Measurements from ENCODE around the gene MED9.

Gene MED9

DNA sequence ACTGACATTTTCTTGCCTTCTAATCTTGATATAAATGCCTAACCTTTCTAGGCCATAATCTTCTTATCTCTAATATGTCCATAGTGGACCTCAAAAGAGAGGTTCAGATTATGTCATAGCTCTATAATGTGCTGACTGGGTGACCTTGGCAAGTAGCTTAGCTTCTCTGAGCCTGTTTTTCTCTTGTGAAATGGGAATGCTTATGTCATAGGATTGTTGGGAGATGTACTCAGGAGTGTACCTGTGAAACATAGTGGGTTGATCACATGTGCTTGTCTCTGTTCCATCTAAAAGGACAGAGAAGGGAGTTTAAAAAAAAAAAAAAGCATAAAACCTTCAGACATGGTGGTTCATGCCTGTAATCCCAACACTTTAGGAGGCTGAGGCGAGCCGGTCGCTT is 2.4 kb downstream of the MED9 start:
- Histone ChIP-seq H3K79me2 (ENCODE audit: insufficient read depth, low read length) (peaks cover 74% of the 10 kb centered on the region), H3K4me2 (ENCODE audit: insufficient read depth, low read length) (peak overlapping the region; percentile 78), H3K4me3 (ENCODE audit: low read depth in 1 of 2, low read length in 2 of 2) (peak overlapping the region in 1 of 2 experiments; percentile 89; a peak in 2 of 4 replicates), H3K27me3 (ENCODE audit: insufficient read depth, low read length, poor library complexity) (no peaks in the 10 kb centered on the region), H2AFZ (ENCODE audit: low read depth, low read length) (no peak overlapping the region), H3K27ac (ENCODE audit: low read length) (peak overlapping the region; percentile 88), H3K9ac (ENCODE audit: low read depth, low read length) (peak overlapping the region; percentile 98), H3K4me1 (ENCODE audit: insufficient read depth, low read length) (peaks cover 71% of the 10 kb centered on the region), H3K36me3 (ENCODE audit: insufficient read depth, low read length) (peaks cover 46% of the 10 kb centered on the region), H3K9me3 (ENCODE audit: insufficient read depth, low read length, severe bottlenecking) (no peaks in the 10 kb centered on the region), H4K20me1 (ENCODE audit: insufficient read depth, low read length) (peaks cover 26% of the 10 kb centered on the region)
- ATAC-seq (ENCODE audit: insufficient read depth, low read depth) (no peak), DNase-seq (no peak)
- TF ChIP-seq EZH2 (IDR thresholded peaks at IDR 0.05; ENCODE audit: borderline replicate concordance, low read depth, low read length, severe bottlenecking): no peak
- TF ChIP-seq, protein P1, sequence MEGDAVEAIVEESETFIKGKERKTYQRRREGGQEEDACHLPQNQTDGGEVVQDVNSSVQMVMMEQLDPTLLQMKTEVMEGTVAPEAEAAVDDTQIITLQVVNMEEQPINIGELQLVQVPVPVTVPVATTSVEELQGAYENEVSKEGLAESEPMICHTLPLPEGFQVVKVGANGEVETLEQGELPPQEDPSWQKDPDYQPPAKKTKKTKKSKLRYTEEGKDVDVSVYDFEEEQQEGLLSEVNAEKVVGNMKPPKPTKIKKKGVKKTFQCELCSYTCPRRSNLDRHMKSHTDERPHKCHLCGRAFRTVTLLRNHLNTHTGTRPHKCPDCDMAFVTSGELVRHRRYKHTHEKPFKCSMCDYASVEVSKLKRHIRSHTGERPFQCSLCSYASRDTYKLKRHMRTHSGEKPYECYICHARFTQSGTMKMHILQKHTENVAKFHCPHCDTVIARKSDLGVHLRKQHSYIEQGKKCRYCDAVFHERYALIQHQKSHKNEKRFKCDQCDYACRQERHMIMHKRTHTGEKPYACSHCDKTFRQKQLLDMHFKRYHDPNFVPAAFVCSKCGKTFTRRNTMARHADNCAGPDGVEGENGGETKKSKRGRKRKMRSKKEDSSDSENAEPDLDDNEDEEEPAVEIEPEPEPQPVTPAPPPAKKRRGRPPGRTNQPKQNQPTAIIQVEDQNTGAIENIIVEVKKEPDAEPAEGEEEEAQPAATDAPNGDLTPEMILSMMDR (IDR thresholded peaks at IDR 0.05; ENCODE audit: borderline replicate concordance, extremely low read depth, low read length, poor library complexity, severe bottlenecking): no peak

DNA sequence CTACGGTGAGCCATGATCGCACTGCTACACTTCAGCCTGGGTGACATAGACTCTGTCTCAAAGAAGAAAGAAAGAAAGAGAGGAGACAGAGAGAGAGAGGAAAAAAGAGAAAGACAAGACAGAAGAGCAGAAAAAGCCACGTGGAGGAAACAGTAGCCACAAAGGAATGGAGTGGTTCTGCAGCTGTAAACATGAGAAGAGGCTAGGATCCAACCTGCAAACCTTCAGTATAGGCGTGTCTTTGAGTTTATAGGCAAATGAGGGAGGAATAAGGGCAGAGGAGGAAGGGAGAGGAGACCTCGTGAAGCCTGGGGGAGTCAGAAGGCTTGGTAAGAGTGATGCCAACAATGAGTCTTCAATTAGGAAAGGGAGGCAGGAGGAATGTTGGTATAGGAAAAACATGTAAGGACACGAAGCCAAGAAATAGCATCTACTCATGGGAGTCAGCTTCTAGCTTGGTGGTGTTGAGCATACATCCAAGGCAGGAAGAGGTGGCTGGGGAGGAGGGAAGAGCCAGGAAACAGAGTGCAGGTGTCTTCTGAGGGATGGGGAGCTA is 3.9 kb downstream of the MED9 start:
- peaks cover 59% of the 10 kb centered on the region for H3K36me3 ChIP-seq (ENCODE audit: insufficient read depth, low read length)
- no peak for TF ChIP-seq EZH2 (IDR thresholded peaks at IDR 0.05; ENCODE audit: borderline replicate concordance, low read depth, low read length, severe bottlenecking)
- TF ChIP-seq, protein P1 (IDR thresholded peaks at IDR 0.05; ENCODE audit: borderline replicate concordance, extremely low read depth, low read length, poor library complexity, severe bottlenecking): no peak
- H3K27ac ChIP-seq (ENCODE audit: low read length): peak overlapping the region; percentile 88
- DNase-seq (peak; percentile 48), ATAC-seq (ENCODE audit: insufficient read depth, low read depth) (peak; percentile 62)
- no peak overlapping the region for H2AFZ ChIP-seq (ENCODE audit: low read depth, low read length)
- H3K9me3 ChIP-seq (ENCODE audit: insufficient read depth, low read length, severe bottlenecking): no peaks in the 10 kb centered on the region
- H3K4me2 ChIP-seq (ENCODE audit: insufficient read depth, low read length): peak overlapping the region; percentile 78
- peaks cover 84% of the 10 kb centered on the region for H3K4me1 ChIP-seq (ENCODE audit: insufficient read depth, low read length)
- peaks cover 38% of the 10 kb centered on the region for H4K20me1 ChIP-seq (ENCODE audit: insufficient read depth, low read length)
- H3K9ac ChIP-seq (ENCODE audit: low read depth, low read length): peak overlapping the region; percentile 98
- peaks cover 88% of the 10 kb centered on the region for H3K79me2 ChIP-seq (ENCODE audit: insufficient read depth, low read length)
- peak overlapping the region in 1 of 2 experiments; percentile 89; a peak in 2 of 4 replicates for H3K4me3 ChIP-seq (ENCODE audit: low read depth in 1 of 2, low read length in 2 of 2)
- H3K27me3 ChIP-seq (ENCODE audit: insufficient read depth, low read length, poor library complexity): no peaks in the 10 kb centered on the region

DNA sequence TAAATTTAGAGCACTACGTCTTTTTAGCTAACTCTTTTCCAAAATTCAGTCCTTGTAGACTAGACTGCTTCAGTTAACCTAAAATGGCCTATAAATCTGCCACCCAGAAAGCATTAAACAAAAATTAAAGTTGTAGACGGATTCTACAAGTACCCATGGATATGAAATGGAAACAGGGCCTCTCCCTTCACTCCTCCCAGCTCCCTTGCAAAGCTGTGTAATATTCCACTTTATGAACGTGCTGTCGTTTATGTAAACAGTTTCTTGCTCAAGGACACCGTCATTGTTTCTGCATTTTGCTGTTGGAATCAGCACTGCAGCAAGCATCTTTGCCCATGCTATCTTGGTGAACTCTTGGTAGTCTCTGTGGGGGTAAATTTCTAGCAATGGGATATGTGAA is 5.1 kb downstream of the MED9 start:
- H3K4me2 ChIP-seq (ENCODE audit: insufficient read depth, low read length): peak overlapping the region; percentile 78
- peaks cover 80% of the 10 kb centered on the region for H3K4me1 ChIP-seq (ENCODE audit: insufficient read depth, low read length)
- DNase-seq (no peak), ATAC-seq (ENCODE audit: insufficient read depth, low read depth) (no peak)
- H3K4me3 ChIP-seq (ENCODE audit: low read depth in 1 of 2, low read length in 2 of 2): peak overlapping the region in 1 of 2 experiments; percentile 16; a peak in 2 of 4 replicates
- H3K9ac ChIP-seq (ENCODE audit: low read depth, low read length): peak overlapping the region; percentile 98; the same call in 1 of the 2 replicates
- peaks cover 67% of the 10 kb centered on the region for H3K36me3 ChIP-seq (ENCODE audit: insufficient read depth, low read length)
- peak overlapping the region; percentile 88 for H3K27ac ChIP-seq (ENCODE audit: low read length)
- H2AFZ ChIP-seq (ENCODE audit: low read depth, low read length): no peak overlapping the region
- H3K79me2 ChIP-seq (ENCODE audit: insufficient read depth, low read length): peaks cover 97% of the 10 kb centered on the region
- no peaks in the 10 kb centered on the region for H3K27me3 ChIP-seq (ENCODE audit: insufficient read depth, low read length, poor library complexity)
- peaks cover 40% of the 10 kb centered on the region for H4K20me1 ChIP-seq (ENCODE audit: insufficient read depth, low read length)
- no peak for TF ChIP-seq EZH2 (IDR thresholded peaks at IDR 0.05; ENCODE audit: borderline replicate concordance, low read depth, low read length, severe bottlenecking)
- TF ChIP-seq, protein P1 (IDR thresholded peaks at IDR 0.05; ENCODE audit: borderline replicate concordance, extremely low read depth, low read length, poor library complexity, severe bottlenecking): no peak
- H3K9me3 ChIP-seq (ENCODE audit: insufficient read depth, low read length, severe bottlenecking): no peaks in the 10 kb centered on the region
